ENCODE measurements around the gene C12orf43. TPM values are rescaled to one million over a fixed set of nuclear protein-coding genes. Genes with fewer than 3 reads are reported as not detected.

Gene C12orf43
- total RNA-seq, 1 donor from 2014 or later: 7.6 TPM

DNA sequence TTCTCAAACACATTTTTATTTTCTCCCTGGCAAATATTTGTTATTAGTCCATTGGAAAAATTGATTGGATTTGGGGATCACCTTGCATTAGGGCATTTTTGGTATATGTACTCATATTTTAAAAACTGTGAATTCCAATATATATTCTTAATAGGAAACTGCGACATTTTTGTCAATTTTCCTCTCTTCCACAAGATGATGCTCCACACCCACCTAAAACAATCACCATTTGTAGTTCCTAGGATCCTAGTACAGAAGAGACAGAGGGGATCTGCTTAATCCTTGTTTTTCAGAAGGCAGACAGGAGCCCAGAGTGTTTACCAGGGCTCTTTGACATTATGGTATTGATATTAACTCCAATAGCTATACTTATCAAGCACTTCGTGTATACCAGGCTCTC is 45.5 kb upstream of the C12orf43 start:
- Histone ChIP-seq H3K27me3 (ENCODE audit: low read depth) (peaks cover 8% of the 10 kb centered on the region), H3K27ac (replicated peaks) (no peak overlapping the region), H3K4me1 (peaks cover 5% of the 10 kb centered on the region), H3K36me3 (no peaks in the 10 kb centered on the region), H3K4me3 (no peak overlapping the region), H3K9me3 (replicated peaks) (no peaks in the 10 kb centered on the region)
- TF ChIP-seq, protein P1, sequence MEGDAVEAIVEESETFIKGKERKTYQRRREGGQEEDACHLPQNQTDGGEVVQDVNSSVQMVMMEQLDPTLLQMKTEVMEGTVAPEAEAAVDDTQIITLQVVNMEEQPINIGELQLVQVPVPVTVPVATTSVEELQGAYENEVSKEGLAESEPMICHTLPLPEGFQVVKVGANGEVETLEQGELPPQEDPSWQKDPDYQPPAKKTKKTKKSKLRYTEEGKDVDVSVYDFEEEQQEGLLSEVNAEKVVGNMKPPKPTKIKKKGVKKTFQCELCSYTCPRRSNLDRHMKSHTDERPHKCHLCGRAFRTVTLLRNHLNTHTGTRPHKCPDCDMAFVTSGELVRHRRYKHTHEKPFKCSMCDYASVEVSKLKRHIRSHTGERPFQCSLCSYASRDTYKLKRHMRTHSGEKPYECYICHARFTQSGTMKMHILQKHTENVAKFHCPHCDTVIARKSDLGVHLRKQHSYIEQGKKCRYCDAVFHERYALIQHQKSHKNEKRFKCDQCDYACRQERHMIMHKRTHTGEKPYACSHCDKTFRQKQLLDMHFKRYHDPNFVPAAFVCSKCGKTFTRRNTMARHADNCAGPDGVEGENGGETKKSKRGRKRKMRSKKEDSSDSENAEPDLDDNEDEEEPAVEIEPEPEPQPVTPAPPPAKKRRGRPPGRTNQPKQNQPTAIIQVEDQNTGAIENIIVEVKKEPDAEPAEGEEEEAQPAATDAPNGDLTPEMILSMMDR (IDR thresholded peaks at IDR 0.05; ENCODE audit: borderline replicate concordance): peak; percentile 32
- intact Hi-C loops (cut with micrococcal nuclease): no loop called here
- no peak for DNase-seq

DNA sequence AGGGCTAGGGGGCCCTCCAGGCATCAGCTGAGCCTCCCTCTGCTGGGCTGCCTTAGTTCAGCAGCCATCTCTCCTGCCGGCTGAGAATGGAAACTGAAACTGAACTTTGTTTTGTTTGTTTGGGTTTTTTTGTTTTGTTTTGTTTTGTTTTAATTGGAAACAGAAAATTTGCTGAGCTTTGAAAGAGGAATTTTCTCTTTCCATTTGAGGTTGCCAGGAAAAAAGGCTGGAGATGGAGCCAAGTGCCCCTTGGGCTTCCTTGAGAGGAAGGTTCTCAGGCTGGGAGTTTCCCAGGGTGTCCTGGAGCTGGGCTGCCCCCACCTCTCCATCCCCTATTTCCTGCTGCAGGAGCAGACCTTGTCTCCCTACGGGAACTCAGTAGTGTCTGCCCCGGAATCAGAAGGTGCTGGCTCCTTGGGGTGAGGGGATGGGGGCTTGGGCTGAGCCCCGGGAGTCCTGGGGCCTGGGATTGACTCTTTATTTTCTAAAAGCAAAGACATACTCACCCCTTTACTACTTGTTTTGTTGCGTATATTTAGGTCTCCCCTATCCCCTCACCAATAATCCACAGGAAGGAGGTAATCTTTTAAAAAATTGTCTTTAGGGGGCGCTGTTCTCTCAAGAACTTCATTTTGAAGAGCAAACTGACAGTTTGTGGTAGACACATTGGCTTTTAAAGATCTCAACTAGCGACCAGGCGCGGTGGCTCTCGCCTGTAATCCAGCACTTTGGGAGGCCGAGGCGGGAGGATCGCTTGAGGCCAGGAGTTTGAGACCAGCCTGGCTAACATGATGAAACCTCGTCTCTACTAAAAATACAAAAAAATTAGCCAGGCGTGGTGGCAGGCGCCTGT is 44.1 kb upstream of the C12orf43 start:
- DNase-seq: no peak
- Histone ChIP-seq H3K27ac (replicated peaks) (peak overlapping the region; percentile 72), H3K27me3 (ENCODE audit: low read depth) (peaks cover 4% of the 10 kb centered on the region), H3K4me1 (peaks cover 5% of the 10 kb centered on the region), H3K4me3 (peak overlapping the region; percentile 54), H3K9me3 (replicated peaks) (no peaks in the 10 kb centered on the region), H3K36me3 (no peaks in the 10 kb centered on the region)
- TF ChIP-seq, protein P1 (IDR thresholded peaks at IDR 0.05; ENCODE audit: borderline replicate concordance): peak; percentile 52
- intact Hi-C loops (cut with micrococcal nuclease): no loop called here

DNA sequence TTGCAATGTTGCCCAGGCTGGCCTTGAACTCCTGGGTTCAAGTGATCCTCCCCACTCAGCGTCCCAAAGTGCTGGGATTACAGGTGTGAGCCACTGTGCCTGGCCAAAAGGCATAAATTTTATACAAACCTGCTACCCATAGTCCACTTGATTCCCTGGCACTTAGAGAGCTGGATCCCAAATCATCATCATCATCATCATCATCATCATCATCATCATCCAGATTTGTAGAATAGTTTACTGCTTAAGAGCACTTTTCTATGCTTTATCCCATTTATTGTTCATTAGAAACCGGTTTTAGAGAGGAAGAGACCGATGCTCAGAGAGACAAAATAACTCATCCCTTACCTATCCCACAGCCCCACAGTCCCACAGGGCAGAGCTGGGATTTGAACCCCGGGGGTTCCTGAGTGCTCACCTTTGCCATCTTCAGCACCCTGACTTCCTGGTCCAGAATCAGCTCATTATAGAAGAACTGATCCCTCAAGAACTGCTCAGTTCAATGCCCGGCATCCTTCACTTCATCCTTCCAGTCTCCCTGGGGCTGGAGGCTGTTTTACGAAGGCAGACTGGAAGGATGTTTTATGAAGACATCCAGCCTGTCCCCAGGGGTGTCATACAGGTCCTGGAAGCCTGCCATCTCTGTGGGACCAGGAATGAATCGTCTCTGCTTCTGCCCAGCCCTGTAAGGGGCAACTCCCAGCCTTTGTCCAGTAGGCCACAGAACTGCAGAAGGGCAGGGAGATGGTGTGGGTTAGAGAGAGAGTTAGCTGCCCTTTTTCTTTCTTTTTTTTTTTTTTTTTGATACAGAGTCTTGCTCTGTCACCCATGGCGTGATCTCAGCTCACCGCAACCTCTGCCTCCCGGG is 43.0 kb upstream of the C12orf43 start:
- intact Hi-C loops (cut with micrococcal nuclease): no loop called here
- Histone ChIP-seq H3K27me3 (ENCODE audit: low read depth) (no peaks in the 10 kb centered on the region), H3K4me1 (peaks cover 5% of the 10 kb centered on the region), H3K9me3 (replicated peaks) (no peaks in the 10 kb centered on the region), H3K36me3 (no peaks in the 10 kb centered on the region), H3K4me3 (no peak overlapping the region), H3K27ac (replicated peaks) (peak overlapping the region; percentile 72)
- DNase-seq: no peak
- TF ChIP-seq, protein P1 (IDR thresholded peaks at IDR 0.05; ENCODE audit: borderline replicate concordance): no peak

DNA sequence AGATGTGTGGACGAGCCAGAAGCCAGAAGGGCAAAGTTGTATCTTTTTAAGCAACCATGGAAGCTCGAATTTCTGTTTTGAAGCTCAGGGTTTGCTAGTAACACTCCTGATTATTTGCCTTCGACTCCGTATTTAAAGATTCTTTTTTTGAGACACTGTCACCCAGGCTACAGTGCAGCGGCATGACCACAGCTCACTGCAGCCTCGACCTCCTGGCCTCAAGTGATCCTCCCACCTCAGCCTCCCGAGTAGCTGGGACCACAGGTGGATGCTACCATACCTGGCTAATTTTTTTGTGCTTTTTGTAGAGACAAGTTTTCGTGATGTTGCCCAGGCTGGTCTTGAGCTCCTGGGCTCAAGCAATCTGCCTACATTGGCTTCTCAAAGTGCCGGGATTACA is 41.5 kb upstream of the C12orf43 start:
- TF ChIP-seq, protein P1 (IDR thresholded peaks at IDR 0.05; ENCODE audit: borderline replicate concordance): no peak
- H3K27me3 ChIP-seq (ENCODE audit: low read depth): no peaks in the 10 kb centered on the region
- DNase-seq: no peak
- H3K4me3 ChIP-seq: no peak overlapping the region
- intact Hi-C loops (cut with micrococcal nuclease): no loop called here
- peaks cover 5% of the 10 kb centered on the region for H3K4me1 ChIP-seq
- no peak overlapping the region for H3K27ac ChIP-seq (replicated peaks)
- no peaks in the 10 kb centered on the region for H3K9me3 ChIP-seq (replicated peaks)
- H3K36me3 ChIP-seq: no peaks in the 10 kb centered on the region

DNA sequence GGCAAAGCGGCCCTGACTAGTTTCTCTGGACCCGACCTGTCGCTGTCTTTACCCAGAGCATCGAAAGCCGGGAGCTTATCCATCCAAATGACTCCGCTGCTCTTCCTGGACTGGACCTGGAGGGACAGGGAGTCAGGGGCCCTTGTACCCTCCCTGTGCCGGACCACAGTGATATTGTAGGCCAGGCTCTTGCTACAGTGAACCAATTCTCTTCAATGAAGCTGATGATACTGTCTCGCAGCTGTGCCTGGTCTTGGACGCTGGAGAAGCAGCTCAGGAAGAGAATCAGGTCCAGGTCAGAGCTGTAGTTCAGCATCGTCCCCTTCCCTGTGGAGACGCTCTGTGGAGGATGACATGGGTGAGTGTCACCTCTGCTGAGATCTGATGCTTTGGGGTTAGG is 37.4 kb upstream of the C12orf43 start:
- TF ChIP-seq, protein P1 (IDR thresholded peaks at IDR 0.05; ENCODE audit: borderline replicate concordance): no peak
- Histone ChIP-seq H3K4me1 (peaks cover 3% of the 10 kb centered on the region), H3K27ac (replicated peaks) (no peak overlapping the region), H3K9me3 (replicated peaks) (no peaks in the 10 kb centered on the region), H3K27me3 (ENCODE audit: low read depth) (no peaks in the 10 kb centered on the region), H3K4me3 (no peak overlapping the region), H3K36me3 (no peaks in the 10 kb centered on the region)
- DNase-seq: no peak
- intact Hi-C loops (cut with micrococcal nuclease): no loop called here

Data from left ventricle myocardium inferior (tissue), 1 donor.